ENCODE results near the gene HECA.

GRCh38 chr6:139165324-139165723 is 30.4 kb downstream of the HECA start:
- TF ChIP-seq POLR2A (IDR thresholded peaks at IDR 0.05; ENCODE audit: borderline replicate concordance, extremely low read depth, insufficient read depth, insufficient read length): no peak
- TF ChIP-seq YY1 (IDR thresholded peaks at IDR 0.05; ENCODE audit: extremely low read depth, insufficient replicate concordance, low read depth, low read length): no peak
- no peak for TF ChIP-seq JUND (IDR thresholded peaks at IDR 0.05)

Measured in HCT116 (cell line).